Heart left ventricle (tissue), 13 donors: ENCODE results near the gene ACVR1.

Source experiments
- CTCF ChIP-seq, 12 donors: fragments of 200-600 bp; sonication (generic) in 4 of 12; IDR thresholded peaks; one replicate each; pipeline versions ENCODE4 v1.5.0 to v1.8.0; 2018 to 2022; ENCODE audit warnings: antibody characterized with exemption in 12 of 12, mild to moderate bottlenecking in 5 of 12
- POLR2A ChIP-seq, 2 donors: fragments of 450-650 bp; IDR thresholded peaks; one replicate each; pipeline ENCODE4 v1.6.1; 2017; ENCODE audit warnings: antibody characterized with exemption in 2 of 2, mild to moderate bottlenecking in 2 of 2, moderate library complexity in 2 of 2
- donor health status: ischemic (EF 13 %, LVEDD 7.1; RV severe dilation, severe dysfunction).
- donor health status: DM: no; HTN: yes; CAD: no.
- donor health status: DM: no; HTN: no; CAD: no.
- donor health status: ischemic (EF 25% LVEDD 6.9; RV normal size, moderate dysfunction).
- donor health status: ischemic (EF 25% LVEDD 5.7; RV mildly dilated, moderate dysfunction).
- donor health status: ischemic (EF 35%, LVEDD 5.7; RV mildly dilated, moderate dysfunction).
- donor health status: nonischemic (EF 11% LVEDD 7.7; RV severe dilation, severe dysfunction).
- donor health status: DM: yes; HTN: yes; CAD: no.
- donor health status: PGD.
- donor health status: ischemic (EF 29% LVEDD 5.4; RV normal size, mild dysfunction).
- donor health status: nonischemic (EF 23%, LVEDD 6.1; RV moderate dilation, normal function).

DNA sequence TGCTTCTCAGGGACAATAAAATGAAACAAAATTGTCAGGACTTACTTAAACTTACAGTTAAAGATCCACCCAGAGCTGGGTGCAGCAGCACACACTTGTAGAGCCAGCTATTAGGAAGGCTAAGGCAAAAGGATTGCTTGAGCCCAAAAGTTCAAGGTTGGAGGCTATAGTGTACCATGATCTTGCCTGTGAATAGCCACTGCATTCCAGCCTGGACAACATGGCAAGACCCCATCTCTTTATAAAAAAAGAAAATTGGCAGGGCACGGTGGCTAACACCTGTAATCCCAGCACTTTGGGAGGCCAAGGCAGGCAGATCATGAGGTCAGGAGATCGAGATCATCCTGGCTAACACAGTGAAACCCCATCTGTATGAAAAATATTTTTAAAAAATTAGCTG lies 34.6 kb downstream of the ACVR1 start:
- TF ChIP-seq CTCF (IDR thresholded peaks at IDR 0.05) = no peak
- TF ChIP-seq POLR2A (IDR thresholded peaks at IDR 0.05) = no peak
